Measurements from ENCODE around the gene LIPC. TPM values are rescaled to one million over a fixed set of nuclear protein-coding genes. Genes with fewer than 3 reads are reported as not detected.

The LIPC gene
- total and polyA plus RNA-seq, 2 experiments from 2014 or later = not detected

DNA sequence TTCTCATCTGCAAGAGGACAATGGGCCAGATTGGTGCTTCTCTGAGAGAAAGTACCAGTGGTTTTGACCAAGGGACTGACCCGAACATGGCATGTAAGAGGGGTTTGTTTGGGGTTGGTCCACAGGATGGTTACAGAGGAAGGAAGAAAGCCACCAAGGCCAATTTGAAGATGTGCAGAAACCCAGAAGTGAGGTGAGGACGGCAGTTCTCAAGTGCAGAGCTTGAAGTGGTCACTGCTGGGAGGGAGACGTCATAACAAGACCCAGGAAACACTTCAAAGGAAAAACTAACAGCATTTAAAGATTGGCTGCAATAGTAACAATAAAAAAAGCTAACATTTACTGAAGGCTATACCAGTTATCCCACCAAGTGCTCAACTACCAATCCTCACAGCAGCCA, 29.1 kb downstream of the LIPC start:
- Histone ChIP-seq H3K9me2 (ENCODE audit: insufficient read depth) (0 out of 2 replicates have a peak, but pooled peaks cover 5% of the 10 kb centered on the region), H3K4me2 (no peak overlapping the region), H3K79me2 (replicated peaks; ENCODE audit: insufficient read depth) (no peaks in the 10 kb centered on the region), H3F3A (replicated peaks; ENCODE audit: low read depth) (no peaks in the 10 kb centered on the region), H2AFZ (no peak overlapping the region), H3K36me3 (ENCODE audit: insufficient read depth) (no peaks in the 10 kb centered on the region), H3K27ac (ENCODE audit: low read depth) (no peak overlapping the region), H4K20me1 (replicated peaks; ENCODE audit: insufficient read depth) (no peaks in the 10 kb centered on the region), H3K4me1 (ENCODE audit: insufficient read depth) (no peaks in the 10 kb centered on the region), H3K27me3 (ENCODE audit: insufficient read depth) (no peaks in the 10 kb centered on the region), H3K4me3 (no peak overlapping the region)
- Mint-ChIP-seq H3K36me3 (ENCODE audit: low read depth) (no peaks in the 10 kb centered on the region), H3K4me1 (no peaks in the 10 kb centered on the region; the same call in 2 of the 3 replicates), H3K4me3 (no peak overlapping the region), H3K27ac (no peak overlapping the region), H3K9me3 (no peaks in the 10 kb centered on the region), H3K27me3 (ENCODE audit: insufficient read depth, low read depth, poor library complexity) (peaks cover 9% of the 10 kb centered on the region)
- ATAC-seq (no peak), DNase-seq (ENCODE audit: low spot score) (no peak)
- TF ChIP-seq, protein P1, sequence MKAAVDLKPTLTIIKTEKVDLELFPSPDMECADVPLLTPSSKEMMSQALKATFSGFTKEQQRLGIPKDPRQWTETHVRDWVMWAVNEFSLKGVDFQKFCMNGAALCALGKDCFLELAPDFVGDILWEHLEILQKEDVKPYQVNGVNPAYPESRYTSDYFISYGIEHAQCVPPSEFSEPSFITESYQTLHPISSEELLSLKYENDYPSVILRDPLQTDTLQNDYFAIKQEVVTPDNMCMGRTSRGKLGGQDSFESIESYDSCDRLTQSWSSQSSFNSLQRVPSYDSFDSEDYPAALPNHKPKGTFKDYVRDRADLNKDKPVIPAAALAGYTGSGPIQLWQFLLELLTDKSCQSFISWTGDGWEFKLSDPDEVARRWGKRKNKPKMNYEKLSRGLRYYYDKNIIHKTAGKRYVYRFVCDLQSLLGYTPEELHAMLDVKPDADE (IDR thresholded peaks at IDR 0.05) = no peak
- TF ChIP-seq CREB1 (CRISPR knock-in tag; IDR thresholded peaks at IDR 0.05; ENCODE audit: low read depth) = no peak
- TF ChIP-seq STAT1 (IDR thresholded peaks at IDR 0.05; ENCODE audit: unreplicated experiment) = no peak
- TF ChIP-seq, protein P2, sequence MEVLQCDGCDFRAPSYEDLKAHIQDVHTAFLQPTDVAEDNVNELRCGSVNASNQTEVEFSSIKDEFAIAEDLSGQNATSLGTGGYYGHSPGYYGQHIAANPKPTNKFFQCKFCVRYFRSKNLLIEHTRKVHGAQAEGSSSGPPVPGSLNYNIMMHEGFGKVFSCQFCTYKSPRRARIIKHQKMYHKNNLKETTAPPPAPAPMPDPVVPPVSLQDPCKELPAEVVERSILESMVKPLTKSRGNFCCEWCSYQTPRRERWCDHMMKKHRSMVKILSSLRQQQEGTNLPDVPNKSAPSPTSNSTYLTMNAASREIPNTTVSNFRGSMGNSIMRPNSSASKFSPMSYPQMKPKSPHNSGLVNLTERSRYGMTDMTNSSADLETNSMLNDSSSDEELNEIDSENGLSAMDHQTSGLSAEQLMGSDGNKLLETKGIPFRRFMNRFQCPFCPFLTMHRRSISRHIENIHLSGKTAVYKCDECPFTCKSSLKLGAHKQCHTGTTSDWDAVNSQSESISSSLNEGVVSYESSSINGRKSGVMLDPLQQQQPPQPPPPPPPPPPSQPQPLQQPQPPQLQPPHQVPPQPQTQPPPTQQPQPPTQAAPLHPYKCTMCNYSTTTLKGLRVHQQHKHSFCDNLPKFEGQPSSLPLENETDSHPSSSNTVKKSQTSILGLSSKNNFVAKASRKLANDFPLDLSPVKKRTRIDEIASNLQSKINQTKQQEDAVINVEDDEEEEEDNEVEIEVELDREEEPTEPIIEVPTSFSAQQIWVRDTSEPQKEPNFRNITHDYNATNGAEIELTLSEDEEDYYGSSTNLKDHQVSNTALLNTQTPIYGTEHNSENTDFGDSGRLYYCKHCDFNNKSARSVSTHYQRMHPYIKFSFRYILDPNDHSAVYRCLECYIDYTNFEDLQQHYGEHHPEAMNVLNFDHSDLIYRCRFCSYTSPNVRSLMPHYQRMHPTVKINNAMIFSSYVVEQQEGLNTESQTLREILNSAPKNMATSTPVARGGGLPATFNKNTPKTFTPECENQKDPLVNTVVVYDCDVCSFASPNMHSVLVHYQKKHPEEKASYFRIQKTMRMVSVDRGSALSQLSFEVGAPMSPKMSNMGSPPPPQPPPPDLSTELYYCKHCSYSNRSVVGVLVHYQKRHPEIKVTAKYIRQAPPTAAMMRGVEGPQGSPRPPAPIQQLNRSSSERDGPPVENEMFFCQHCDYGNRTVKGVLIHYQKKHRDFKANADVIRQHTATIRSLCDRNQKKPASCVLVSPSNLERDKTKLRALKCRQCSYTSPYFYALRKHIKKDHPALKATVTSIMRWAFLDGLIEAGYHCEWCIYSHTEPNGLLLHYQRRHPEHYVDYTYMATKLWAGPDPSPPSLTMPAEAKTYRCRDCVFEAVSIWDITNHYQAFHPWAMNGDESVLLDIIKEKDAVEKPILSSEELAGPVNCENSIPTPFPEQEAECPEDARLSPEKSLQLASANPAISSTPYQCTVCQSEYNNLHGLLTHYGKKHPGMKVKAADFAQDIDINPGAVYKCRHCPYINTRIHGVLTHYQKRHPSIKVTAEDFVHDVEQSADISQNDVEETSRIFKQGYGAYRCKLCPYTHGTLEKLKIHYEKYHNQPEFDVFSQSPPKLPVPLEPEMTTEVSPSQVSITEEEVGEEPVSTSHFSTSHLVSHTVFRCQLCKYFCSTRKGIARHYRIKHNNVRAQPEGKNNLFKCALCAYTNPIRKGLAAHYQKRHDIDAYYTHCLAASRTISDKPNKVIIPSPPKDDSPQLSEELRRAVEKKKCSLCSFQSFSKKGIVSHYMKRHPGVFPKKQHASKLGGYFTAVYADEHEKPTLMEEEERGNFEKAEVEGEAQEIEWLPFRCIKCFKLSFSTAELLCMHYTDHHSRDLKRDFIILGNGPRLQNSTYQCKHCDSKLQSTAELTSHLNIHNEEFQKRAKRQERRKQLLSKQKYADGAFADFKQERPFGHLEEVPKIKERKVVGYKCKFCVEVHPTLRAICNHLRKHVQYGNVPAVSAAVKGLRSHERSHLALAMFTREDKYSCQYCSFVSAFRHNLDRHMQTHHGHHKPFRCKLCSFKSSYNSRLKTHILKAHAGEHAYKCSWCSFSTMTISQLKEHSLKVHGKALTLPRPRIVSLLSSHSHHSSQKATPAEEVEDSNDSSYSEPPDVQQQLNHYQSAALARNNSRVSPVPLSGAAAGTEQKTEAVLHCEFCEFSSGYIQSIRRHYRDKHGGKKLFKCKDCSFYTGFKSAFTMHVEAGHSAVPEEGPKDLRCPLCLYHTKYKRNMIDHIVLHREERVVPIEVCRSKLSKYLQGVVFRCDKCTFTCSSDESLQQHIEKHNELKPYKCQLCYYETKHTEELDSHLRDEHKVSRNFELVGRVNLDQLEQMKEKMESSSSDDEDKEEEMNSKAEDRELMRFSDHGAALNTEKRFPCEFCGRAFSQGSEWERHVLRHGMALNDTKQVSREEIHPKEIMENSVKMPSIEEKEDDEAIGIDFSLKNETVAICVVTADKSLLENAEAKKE (CRISPR knock-in tag; IDR thresholded peaks at IDR 0.05) = no peak
- TF ChIP-seq, protein P3, sequence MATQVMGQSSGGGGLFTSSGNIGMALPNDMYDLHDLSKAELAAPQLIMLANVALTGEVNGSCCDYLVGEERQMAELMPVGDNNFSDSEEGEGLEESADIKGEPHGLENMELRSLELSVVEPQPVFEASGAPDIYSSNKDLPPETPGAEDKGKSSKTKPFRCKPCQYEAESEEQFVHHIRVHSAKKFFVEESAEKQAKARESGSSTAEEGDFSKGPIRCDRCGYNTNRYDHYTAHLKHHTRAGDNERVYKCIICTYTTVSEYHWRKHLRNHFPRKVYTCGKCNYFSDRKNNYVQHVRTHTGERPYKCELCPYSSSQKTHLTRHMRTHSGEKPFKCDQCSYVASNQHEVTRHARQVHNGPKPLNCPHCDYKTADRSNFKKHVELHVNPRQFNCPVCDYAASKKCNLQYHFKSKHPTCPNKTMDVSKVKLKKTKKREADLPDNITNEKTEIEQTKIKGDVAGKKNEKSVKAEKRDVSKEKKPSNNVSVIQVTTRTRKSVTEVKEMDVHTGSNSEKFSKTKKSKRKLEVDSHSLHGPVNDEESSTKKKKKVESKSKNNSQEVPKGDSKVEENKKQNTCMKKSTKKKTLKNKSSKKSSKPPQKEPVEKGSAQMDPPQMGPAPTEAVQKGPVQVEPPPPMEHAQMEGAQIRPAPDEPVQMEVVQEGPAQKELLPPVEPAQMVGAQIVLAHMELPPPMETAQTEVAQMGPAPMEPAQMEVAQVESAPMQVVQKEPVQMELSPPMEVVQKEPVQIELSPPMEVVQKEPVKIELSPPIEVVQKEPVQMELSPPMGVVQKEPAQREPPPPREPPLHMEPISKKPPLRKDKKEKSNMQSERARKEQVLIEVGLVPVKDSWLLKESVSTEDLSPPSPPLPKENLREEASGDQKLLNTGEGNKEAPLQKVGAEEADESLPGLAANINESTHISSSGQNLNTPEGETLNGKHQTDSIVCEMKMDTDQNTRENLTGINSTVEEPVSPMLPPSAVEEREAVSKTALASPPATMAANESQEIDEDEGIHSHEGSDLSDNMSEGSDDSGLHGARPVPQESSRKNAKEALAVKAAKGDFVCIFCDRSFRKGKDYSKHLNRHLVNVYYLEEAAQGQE (IDR thresholded peaks at IDR 0.05; ENCODE audit: unreplicated experiment) = no peak
- TF ChIP-seq EZH2 (IDR thresholded peaks at IDR 0.05; ENCODE audit: low read depth, unreplicated experiment) = no peak
- TF ChIP-seq ZNF114 (CRISPR knock-in tag; IDR thresholded peaks at IDR 0.05) = no peak
- no peak for TF ChIP-seq ZNF331 (CRISPR knock-in tag; IDR thresholded peaks at IDR 0.05; ENCODE audit: low read depth)
- no peak for TF ChIP-seq EZH2phosphoT487 (IDR thresholded peaks at IDR 0.05; ENCODE audit: unreplicated experiment)
- no peak for TF ChIP-seq JUNB (IDR thresholded peaks at IDR 0.05; ENCODE audit: unreplicated experiment)
- TF ChIP-seq NANOG (IDR thresholded peaks at IDR 0.05; ENCODE audit: borderline replicate concordance) = no peak
- TF ChIP-seq, protein P4, sequence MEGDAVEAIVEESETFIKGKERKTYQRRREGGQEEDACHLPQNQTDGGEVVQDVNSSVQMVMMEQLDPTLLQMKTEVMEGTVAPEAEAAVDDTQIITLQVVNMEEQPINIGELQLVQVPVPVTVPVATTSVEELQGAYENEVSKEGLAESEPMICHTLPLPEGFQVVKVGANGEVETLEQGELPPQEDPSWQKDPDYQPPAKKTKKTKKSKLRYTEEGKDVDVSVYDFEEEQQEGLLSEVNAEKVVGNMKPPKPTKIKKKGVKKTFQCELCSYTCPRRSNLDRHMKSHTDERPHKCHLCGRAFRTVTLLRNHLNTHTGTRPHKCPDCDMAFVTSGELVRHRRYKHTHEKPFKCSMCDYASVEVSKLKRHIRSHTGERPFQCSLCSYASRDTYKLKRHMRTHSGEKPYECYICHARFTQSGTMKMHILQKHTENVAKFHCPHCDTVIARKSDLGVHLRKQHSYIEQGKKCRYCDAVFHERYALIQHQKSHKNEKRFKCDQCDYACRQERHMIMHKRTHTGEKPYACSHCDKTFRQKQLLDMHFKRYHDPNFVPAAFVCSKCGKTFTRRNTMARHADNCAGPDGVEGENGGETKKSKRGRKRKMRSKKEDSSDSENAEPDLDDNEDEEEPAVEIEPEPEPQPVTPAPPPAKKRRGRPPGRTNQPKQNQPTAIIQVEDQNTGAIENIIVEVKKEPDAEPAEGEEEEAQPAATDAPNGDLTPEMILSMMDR (conservative IDR thresholded peaks at IDR 0.05; ENCODE audit: low read depth in 2 of 2) = no peak
- no peak for TF ChIP-seq POLR2AphosphoS5 (IDR thresholded peaks at IDR 0.05; ENCODE audit: low read depth)
